H1 (cell line): ENCODE results near the gene TOR1B. TPM values are rescaled to one million over a fixed set of nuclear protein-coding genes. Genes with fewer than 3 reads are reported as not detected.

Source experiments
- CTCF ChIA-PET: fragments of 300-600 bp; sonication (Branson Sonifier 250); formaldehyde crosslinking; loops from one replicate; lab custom pipeline; 2021; ENCODE audit not compliant: partially characterized antibody; lab: Charles Lee
- POLR2A ChIA-PET: fragments of 300-600 bp; sonication (Branson Sonifier 250); formaldehyde crosslinking; loops from one replicate; lab custom pipeline; 2021; ENCODE audit warnings: inconsistent platforms; ENCODE audit not compliant: partially characterized antibody; lab: Charles Lee
- DNase-seq, 2 experiments: peaks; one replicate each; pipeline versions ENCODE4 v3.0.0 to v3.0.0-alpha.2; 2010 to 2022; ENCODE audit warnings: low spot score in 2 of 2, low read depth in 1 of 2, mixed read lengths in 1 of 2
- FAIRE-seq: peaks from 2 replicates; lab custom pipeline; 2011; peaks lifted over from hg19 to GRCh38; lab: Jason Lieb, UNC
- H2AFZ ChIP-seq: 2 replicates; pipeline ENCODE4 v1.8.1; 2012; ENCODE audit warnings: low read length, inconsistent platforms
- H2AK5ac ChIP-seq: 2 replicates; pipeline ENCODE4 v1.6.1; 2013; ENCODE audit warnings: low read depth, low read length
- H2BK120ac ChIP-seq: replicated peaks from 2 replicates; pipeline ENCODE3; 2013; ENCODE audit warnings: low read depth, low read length, inconsistent platforms
- H2BK12ac ChIP-seq: 2 replicates; pipeline ENCODE4 v1.6.1; 2013; ENCODE audit warnings: low read depth, low read length
- H2BK15ac ChIP-seq: 2 replicates; pipeline ENCODE4 v1.6.1; 2013; ENCODE audit warnings: low read length
- H2BK20ac ChIP-seq: 2 replicates; pipeline ENCODE4 v1.6.1; 2013; ENCODE audit warnings: low read length
- H2BK5ac ChIP-seq: 2 replicates; pipeline ENCODE4 v1.6.1; 2013; ENCODE audit warnings: low read depth, low read length
- H3K14ac ChIP-seq: 2 replicates; pipeline ENCODE4 v1.6.1; 2013; ENCODE audit warnings: inconsistent platforms; ENCODE audit not compliant: insufficient read length
- H3K18ac ChIP-seq: 2 replicates; pipeline ENCODE4 v1.6.1; 2013; ENCODE audit warnings: low read length; ENCODE audit errors: extremely low read depth
- H3K23ac ChIP-seq: 2 replicates; pipeline ENCODE4 v1.6.1; 2013; ENCODE audit warnings: inconsistent platforms; ENCODE audit not compliant: insufficient read length
- H3K23me2 ChIP-seq: 2 replicates; pipeline ENCODE4 v1.6.1; 2013; ENCODE audit warnings: low read depth, low read length
- H3K27ac ChIP-seq: 2 replicates; pipeline ENCODE4 v1.6.1; 2011; ENCODE audit warnings: low read depth, low read length, inconsistent platforms
- H3K27me3 ChIP-seq, 4 experiments: replicated peaks in 1 of 4; 1 replicate in 1 of 4; 2 replicates in 3 of 4; pipeline versions ENCODE4 v1.6.1 to v1.8.1; 2011 to 2013; ENCODE audit warnings: low read length in 3 of 4, mild to moderate bottlenecking in 3 of 4, inconsistent platforms in 2 of 4, mixed read lengths in 2 of 4, moderate library complexity in 1 of 4; ENCODE audit not compliant: control insufficient read depth in 3 of 4, insufficient read depth in 3 of 4; ENCODE audit errors: extremely low read depth in 1 of 4
- H3K36me3 ChIP-seq, 4 experiments: 2 replicates each; pipeline versions ENCODE4 v1.6.1 to v1.8.1; 2011 to 2013; ENCODE audit warnings: mild to moderate bottlenecking in 4 of 4, low read length in 3 of 4, moderate library complexity in 2 of 4, control low read depth in 1 of 4, inconsistent platforms in 1 of 4; ENCODE audit not compliant: insufficient read depth in 4 of 4, control insufficient read depth in 2 of 4
- H3K4ac ChIP-seq: replicated peaks from 2 replicates; pipeline ENCODE3; 2013; ENCODE audit warnings: low read length, low read depth, mixed read lengths, inconsistent platforms; ENCODE audit not compliant: insufficient read length
- H3K4me1 ChIP-seq, 4 experiments: replicated peaks in 1 of 4; 1 replicate in 1 of 4; 2 replicates in 3 of 4; pipeline versions ENCODE4 v1.6.1 to v1.8.1; 2011 to 2013; ENCODE audit warnings: low read length in 3 of 4, inconsistent platforms in 2 of 4, mixed read lengths in 1 of 4; ENCODE audit not compliant: insufficient read depth in 4 of 4, control insufficient read depth in 3 of 4
- H3K4me2 ChIP-seq, 2 experiments: 2 replicates each; pipeline versions ENCODE4 v1.6.1 to v1.8.1; 2011 to 2013; ENCODE audit warnings: low read depth in 2 of 2, low read length in 2 of 2, control low read depth in 1 of 2, inconsistent platforms in 1 of 2, mild to moderate bottlenecking in 1 of 2; ENCODE audit not compliant: insufficient read depth in 1 of 2
- H3K4me3 ChIP-seq, 4 experiments: fragments of 200-600, 300-600 bp in 1 of 4; sonication (generic), shearing (Covaris generic), sonication (Bioruptor Twin) in 1 of 4; 2 replicates each; pipeline versions ENCODE4 v1.5.1 to v1.8.1; 2011 to 2016; ENCODE audit warnings: low read length in 4 of 4, low read depth in 3 of 4, control low read depth in 2 of 4, inconsistent platforms in 2 of 4, mild to moderate bottlenecking in 2 of 4, mixed read lengths in 1 of 4, moderate library complexity in 1 of 4; ENCODE audit not compliant: insufficient read depth in 2 of 4; ENCODE audit errors: extremely low read depth in 1 of 4
- H3K56ac ChIP-seq: replicated peaks from 2 replicates; pipeline ENCODE3; 2013; ENCODE audit warnings: low read depth, mild to moderate bottlenecking, mixed read lengths, low read length, inconsistent platforms; ENCODE audit not compliant: insufficient read length
- H3K79me1 ChIP-seq: 2 replicates; pipeline ENCODE4 v1.6.1; 2013; ENCODE audit warnings: low read depth, low read length, control low read depth
- H3K79me2 ChIP-seq, 2 experiments: 2 replicates each; pipeline versions ENCODE4 v1.6.1 to v1.8.1; 2012 to 2013; ENCODE audit warnings: low read length in 2 of 2, mild to moderate bottlenecking in 2 of 2, inconsistent platforms in 1 of 2; ENCODE audit not compliant: insufficient read depth in 2 of 2, control insufficient read depth in 1 of 2
- H3K9ac ChIP-seq, 4 experiments: replicated peaks in 1 of 4; 1 replicate in 1 of 4; 2 replicates in 3 of 4; pipeline versions ENCODE4 v1.6.1 to v1.8.1; 2011 to 2013; ENCODE audit warnings: low read depth in 3 of 4, low read length in 3 of 4, control low read depth in 2 of 4, mild to moderate bottlenecking in 2 of 4, moderate library complexity in 2 of 4, inconsistent platforms in 1 of 4; ENCODE audit errors: extremely low read depth in 1 of 4
- H3K9me3 ChIP-seq, 2 experiments: 2 replicates each; pipeline versions ENCODE4 v1.6.1 to v1.8.1; 2012 to 2013; ENCODE audit warnings: mild to moderate bottlenecking in 2 of 2, moderate library complexity in 2 of 2, control low read depth in 1 of 2, inconsistent platforms in 1 of 2, low read depth in 1 of 2, low read length in 1 of 2, mixed read lengths in 1 of 2; ENCODE audit not compliant: insufficient read depth in 2 of 2
- H4K20me1 ChIP-seq, 2 experiments: replicated peaks in 1 of 2; 2 replicates each; pipeline versions ENCODE3 to v1.8.1; 2011 to 2013; ENCODE audit warnings: inconsistent platforms in 2 of 2, low read length in 2 of 2, mild to moderate bottlenecking in 1 of 2; ENCODE audit not compliant: insufficient read depth in 2 of 2, control insufficient read depth in 1 of 2
- H4K5ac ChIP-seq: 2 replicates; pipeline ENCODE4 v1.6.1; 2013; ENCODE audit warnings: low read length, low read depth, mixed read lengths, inconsistent platforms; ENCODE audit not compliant: insufficient read length
- H4K8ac ChIP-seq: 2 replicates; pipeline ENCODE4 v1.8.0; 2013; ENCODE audit warnings: mild to moderate bottlenecking, moderate library complexity, low read length, inconsistent platforms; ENCODE audit not compliant: insufficient read depth; ENCODE audit errors: extremely low read depth
- H4K91ac ChIP-seq: replicated peaks from 2 replicates; pipeline ENCODE3; 2013; ENCODE audit warnings: low read length, mixed read lengths, inconsistent platforms; ENCODE audit not compliant: insufficient read length
- ASH2L ChIP-seq: fragments of 200-600, 300-600 bp; sonication (generic); IDR thresholded peaks from one replicate; pipeline ENCODE4 v1.7.1; 2017; ENCODE audit warnings: low read length
- CEBPB ChIP-seq: IDR thresholded peaks from 2 replicates; pipeline ENCODE4 v1.6.1; 2012; ENCODE audit warnings: low read depth, low read length
- EGR1 ChIP-seq: IDR thresholded peaks from 2 replicates; pipeline ENCODE4 v1.6.1; 2011; ENCODE audit warnings: low read depth, low read length, borderline replicate concordance
- FOSL1 ChIP-seq: IDR thresholded peaks from 2 replicates; pipeline ENCODE4 v1.6.1; 2011; ENCODE audit warnings: mild to moderate bottlenecking, low read depth, low read length, moderate library complexity; ENCODE audit not compliant: insufficient read depth
- KDM4A ChIP-seq: IDR thresholded peaks from one replicate; pipeline ENCODE4 v1.7.1; 2012; ENCODE audit warnings: low read depth, mild to moderate bottlenecking, moderate library complexity, low read length, inconsistent platforms; ENCODE audit not compliant: severe bottlenecking
- NANOG ChIP-seq: IDR thresholded peaks from 2 replicates; pipeline ENCODE4 v1.6.1; 2011; ENCODE audit warnings: low read length, low read depth, mild to moderate bottlenecking, inconsistent platforms; ENCODE audit not compliant: insufficient read depth, poor library complexity, severe bottlenecking
- NRF1 ChIP-seq: IDR thresholded peaks from 2 replicates; pipeline ENCODE4 v1.6.1; 2011; ENCODE audit warnings: mild to moderate bottlenecking, low read depth, low read length, improper control_type of control experiment
- POU5F1 ChIP-seq: IDR thresholded peaks from 2 replicates; pipeline ENCODE4 v1.6.1; 2011; ENCODE audit warnings: low read depth, mild to moderate bottlenecking, low read length, moderate library complexity
- RNF2 ChIP-seq: fragments of 200-900, 300-1000 bp; sonication (generic); IDR thresholded peaks from 2 replicates; pipeline ENCODE4 v1.7.1; 2016; ENCODE audit warnings: borderline replicate concordance, low read depth, mild to moderate bottlenecking, antibody characterized with exemption, low read length; ENCODE audit not compliant: poor library complexity, severe bottlenecking; ENCODE audit errors: missing control alignments
- whole genome bisulfite sequencing, 2 experiments: shearing (Covaris generic) in 1 of 2; methylation state at CpG; one replicate each; pipeline versions ENCODE4 v1.1.6 to v1.1.7; 2013 to 2015; ENCODE audit warnings: low lambda C conversion rate in 2 of 2, mixed read lengths in 2 of 2, inconsistent platforms in 1 of 2, low coverage in 1 of 2, missing lambda C conversion rate in 1 of 2; ENCODE audit not compliant: insufficient replicate concordance in 2 of 2, insufficient coverage in 1 of 2, insufficient read length in 1 of 2; ENCODE audit errors: extremely low coverage in 1 of 2, missing lambda C conversion rate in 1 of 2; 5-methylcytosine and 5-hydroxymethylcytosine counted together
- polyA plus RNA-seq, 7 experiments: library from polyadenylated mRNA; depleted of rRNA in 3 of 7; stranded (reverse) in 5 of 7; unstranded in 2 of 7; fragments of >200 nt in 5 of 7; fragments of 200-250 nt in 2 of 7; gene quantifications; 1 replicate in 5 of 7; 2 replicates in 1 of 7; 4 replicates in 1 of 7; pipeline versions ENCODE4 v1.2.1 to v1.2.3, GENCODE V29; 2011 to 2013; ENCODE audit warnings: missing spikeins in 2 of 7, mixed read lengths in 2 of 7
- total RNA-seq: library from RNA; stranded (reverse); fragmentation: NEBNext Ultra II Directional; extraction: Animal tissue kit (Norgen Biotek cat#: 25700); gene quantifications from 2 replicates; pipeline ENCODE4 v1.2.1, GENCODE V29; 2021
- TF ChIP-seq, protein P1 (sequence below), 3 experiments: IDR thresholded peaks; 1 replicate in 2 of 3; 2 replicates in 1 of 3; pipeline versions ENCODE4 v1.5.1 to v1.6.1; 2011; ENCODE audit warnings: low read length in 3 of 3, mild to moderate bottlenecking in 3 of 3, inconsistent platforms in 2 of 3, low read depth in 1 of 3, moderate library complexity in 1 of 3; ENCODE audit not compliant: insufficient read depth in 1 of 3; ENCODE audit errors: control extremely low read depth in 1 of 3

TOR1B gene
- total and polyA plus RNA-seq, 2 of the 8 experiments (the other 6 are each of a cell fraction or from before 2014, with no cell fraction given), result 11.4 to 17.4 TPM

DNA sequence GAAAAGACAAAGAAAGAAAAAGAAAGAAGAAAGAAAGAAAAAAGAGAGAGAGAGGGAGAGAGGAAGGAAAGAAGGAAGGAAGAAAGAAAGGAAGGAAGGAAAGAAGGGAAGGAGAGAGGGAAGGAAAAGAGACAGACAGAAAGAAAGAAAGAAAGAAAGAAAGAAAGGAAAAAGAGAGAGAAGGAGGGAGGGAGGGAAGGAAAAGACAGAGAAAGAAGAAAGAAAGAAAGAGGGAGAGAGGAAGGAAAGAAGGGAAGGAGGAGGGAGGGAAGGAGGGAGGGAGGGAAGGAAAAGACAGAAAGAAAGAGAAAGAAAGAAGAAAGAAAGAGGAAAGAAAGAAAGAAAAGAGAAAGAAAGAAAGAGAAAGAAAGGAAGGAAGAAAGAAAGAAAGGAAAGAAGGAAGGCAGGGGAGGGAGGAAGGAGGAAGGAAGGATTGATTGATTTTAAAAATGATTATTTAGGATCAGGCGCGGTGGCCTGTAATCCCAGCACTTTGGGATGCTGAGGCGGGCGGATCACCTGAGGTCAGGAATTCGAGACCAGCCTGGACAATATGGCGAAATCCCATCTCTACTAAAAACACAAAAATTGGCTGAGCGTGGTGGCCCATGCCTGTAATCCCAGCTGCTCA, 23.3 kb upstream of the TOR1B start:
- H3K36me3 ChIP-seq, result no peaks in the 10 kb centered on the region
- no peak overlapping the region for H2BK120ac ChIP-seq
- no peaks in the 10 kb centered on the region for H3K27me3 ChIP-seq
- H2BK20ac ChIP-seq, result no peak overlapping the region
- H3K4me2 ChIP-seq, result no peak overlapping the region
- no peak overlapping the region for H3K14ac ChIP-seq
- WGBS, 2 experiments, result 95% methylated on average over 7 of the region's 7 CpGs; no CpG with 5 or more reads in 1 of the 2 experiments
- no peaks in the 10 kb centered on the region for H3K23me2 ChIP-seq
- CTCF ChIA-PET, result interaction anchor here (0.7 to 12.8 kb wide), 5 partner anchors 10 to 648 kb away, joined by 3 to 250 read pairs (median 3); no protein-coding TSS in a partner anchor
- FAIRE-seq (no peak), DNase-seq (no peak)
- H2BK12ac ChIP-seq, result no peak overlapping the region
- no peaks in the 10 kb centered on the region for H3K79me2 ChIP-seq
- no peak overlapping the region for H3K56ac ChIP-seq
- no peak overlapping the region for H2BK15ac ChIP-seq
- H3K18ac ChIP-seq, result no peak overlapping the region
- no peak overlapping the region for H3K27ac ChIP-seq
- no peak overlapping the region for H2BK5ac ChIP-seq
- H2AFZ ChIP-seq, result no peak overlapping the region
- H3K79me1 ChIP-seq, result no peaks in the 10 kb centered on the region
- H4K5ac ChIP-seq, result no peak overlapping the region
- H4K20me1 ChIP-seq, result no peaks in the 10 kb centered on the region
- H3K23ac ChIP-seq, result no peak overlapping the region
- H2AK5ac ChIP-seq, result no peak overlapping the region
- no peak overlapping the region for H4K8ac ChIP-seq
- peaks cover 0 to 3% (median 0%) of the 10 kb centered on the region in 4 experiments; a peak in 3 of 7 replicates for H3K4me1 ChIP-seq
- no peak overlapping the region for H3K4me3 ChIP-seq
- H3K4ac ChIP-seq, result no peak overlapping the region
- no peak overlapping the region for H4K91ac ChIP-seq
- POLR2A ChIA-PET, result no interaction called here
- H3K9ac ChIP-seq, result no peak overlapping the region
- no peaks in the 10 kb centered on the region for H3K9me3 ChIP-seq
- TF ChIP-seq, protein P1, sequence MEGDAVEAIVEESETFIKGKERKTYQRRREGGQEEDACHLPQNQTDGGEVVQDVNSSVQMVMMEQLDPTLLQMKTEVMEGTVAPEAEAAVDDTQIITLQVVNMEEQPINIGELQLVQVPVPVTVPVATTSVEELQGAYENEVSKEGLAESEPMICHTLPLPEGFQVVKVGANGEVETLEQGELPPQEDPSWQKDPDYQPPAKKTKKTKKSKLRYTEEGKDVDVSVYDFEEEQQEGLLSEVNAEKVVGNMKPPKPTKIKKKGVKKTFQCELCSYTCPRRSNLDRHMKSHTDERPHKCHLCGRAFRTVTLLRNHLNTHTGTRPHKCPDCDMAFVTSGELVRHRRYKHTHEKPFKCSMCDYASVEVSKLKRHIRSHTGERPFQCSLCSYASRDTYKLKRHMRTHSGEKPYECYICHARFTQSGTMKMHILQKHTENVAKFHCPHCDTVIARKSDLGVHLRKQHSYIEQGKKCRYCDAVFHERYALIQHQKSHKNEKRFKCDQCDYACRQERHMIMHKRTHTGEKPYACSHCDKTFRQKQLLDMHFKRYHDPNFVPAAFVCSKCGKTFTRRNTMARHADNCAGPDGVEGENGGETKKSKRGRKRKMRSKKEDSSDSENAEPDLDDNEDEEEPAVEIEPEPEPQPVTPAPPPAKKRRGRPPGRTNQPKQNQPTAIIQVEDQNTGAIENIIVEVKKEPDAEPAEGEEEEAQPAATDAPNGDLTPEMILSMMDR (IDR thresholded peaks at IDR 0.05; ENCODE audit: control extremely low read depth in 1 of 3, insufficient read depth in 1 of 3, low read depth in 1 of 3, low read length in 3 of 3), result no peak
- TF ChIP-seq FOSL1 (no peak), EGR1 (no peak), CEBPB (no peak), NANOG (no peak), ASH2L (no peak), RNF2 (no peak), POU5F1 (no peak), KDM4A (no peak), NRF1 (no peak)
